ENCODE data around the gene KDM5B.
"Not testable (repeated sequence)": the region's sequence is repeated elsewhere in the genome, so short reads cannot be mapped to it uniquely, and the experiment has no call there.

The KDM5B gene

GRCh38 chr1:202835548-202836072, 27.4 kb upstream of the KDM5B start:
- no peak for DNase-seq (ENCODE audit: low read depth)
- TF ChIP-seq CTCF (IDR thresholded peaks at IDR 0.05; ENCODE audit: control insufficient read depth, extremely low read depth, insufficient read depth): no peak
- H3K4me3 ChIP-seq (ENCODE audit: low read depth, low read length): no peak overlapping the region

GRCh38 chr1:202834771-202835547, 26.7 kb upstream of the KDM5B start:
- no peak for TF ChIP-seq CTCF (IDR thresholded peaks at IDR 0.05; ENCODE audit: control insufficient read depth, extremely low read depth, insufficient read depth)
- H3K4me3 ChIP-seq (ENCODE audit: low read depth, low read length): no peak overlapping the region
- DNase-seq (ENCODE audit: low read depth): no peak

DNA sequence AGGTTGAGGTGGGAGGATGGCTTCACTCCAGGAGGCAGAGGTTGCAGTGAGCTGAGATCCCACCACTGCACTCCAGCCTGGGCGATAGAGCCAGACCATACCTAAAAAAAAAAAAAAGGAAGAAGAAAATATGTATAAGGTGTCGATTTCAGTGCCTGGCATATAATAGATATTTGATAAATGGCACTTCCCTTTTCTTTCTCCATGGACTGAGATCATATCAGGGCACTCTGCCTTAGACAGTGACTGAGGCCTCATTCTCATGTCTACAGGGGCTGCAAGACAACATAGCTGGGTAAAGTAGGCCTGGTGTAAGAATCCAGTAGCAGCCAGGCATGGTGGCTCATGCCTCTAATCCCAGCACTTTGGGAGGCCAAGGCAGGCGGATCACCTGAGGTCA, 23.7 kb upstream of the KDM5B start:
- no peak for DNase-seq (ENCODE audit: low read depth)
- TF ChIP-seq CTCF (IDR thresholded peaks at IDR 0.05; ENCODE audit: control insufficient read depth, extremely low read depth, insufficient read depth): no peak
- H3K4me3 ChIP-seq (ENCODE audit: low read depth, low read length): no peak overlapping the region

- H3K4me3 ChIP-seq (ENCODE audit: low read depth, low read length); DNase-seq (ENCODE audit: low read depth): not testable (repeated sequence)
Observed at GRCh38 chr1:202829223-202829622, 21.0 kb upstream of the KDM5B start.

GRCh38 chr1:202825748-202826147, 17.5 kb upstream of the KDM5B start:
- no peak for DNase-seq (ENCODE audit: low read depth)
- no peak overlapping the region for H3K4me3 ChIP-seq (ENCODE audit: low read depth, low read length)
- TF ChIP-seq CTCF (IDR thresholded peaks at IDR 0.05; ENCODE audit: control insufficient read depth, extremely low read depth, insufficient read depth): no peak

DNA sequence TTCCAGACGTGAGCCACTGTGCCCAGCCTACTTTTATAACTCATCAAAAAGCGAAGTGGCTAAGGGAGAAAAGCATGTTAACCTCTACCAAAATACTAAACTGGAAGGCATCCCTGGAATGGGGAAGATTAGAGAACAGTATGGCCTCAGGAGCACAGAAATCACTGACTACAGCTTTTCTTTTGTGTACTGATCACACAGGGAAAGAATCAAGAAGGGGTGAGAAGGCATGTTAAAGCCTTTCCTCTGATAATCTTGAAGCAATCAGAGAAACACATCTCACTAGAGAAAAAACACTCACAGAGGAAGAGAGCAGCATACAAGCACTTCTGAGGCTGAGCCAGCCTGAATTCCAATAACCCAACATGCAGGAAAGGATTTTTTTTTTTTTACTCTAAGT, 13.2 kb upstream of the KDM5B start:
- no peak for TF ChIP-seq CTCF (IDR thresholded peaks at IDR 0.05; ENCODE audit: control insufficient read depth, extremely low read depth, insufficient read depth)
- no peak for DNase-seq (ENCODE audit: low read depth)
- no peak overlapping the region for H3K4me3 ChIP-seq (ENCODE audit: low read depth, low read length)

- no peak overlapping the region for H3K4me3 ChIP-seq (ENCODE audit: low read depth, low read length)
- no peak for DNase-seq (ENCODE audit: low read depth)
- TF ChIP-seq CTCF (IDR thresholded peaks at IDR 0.05; ENCODE audit: control insufficient read depth, extremely low read depth, insufficient read depth): no peak
Observed at GRCh38 chr1:202818819-202819218, 10.6 kb upstream of the KDM5B start.

All from LNCaP clone FGC (cell line).